Putamen (tissue), 1 donor: ENCODE results near the gene DSEL.
A peak's percentile ranks its signal among the peaks of the same experiment; 100 is the strongest.

Experiments used
- DNase-seq: peaks from one replicate; pipeline ENCODE4 v3.0.0-alpha.2; 2016; ENCODE audit warnings: low spot score

DSEL gene

GRCh38 chr18:67500522-67501205, 15.9 kb downstream of the DSEL start:
- DNase-seq: no peak

- DNase-seq: no peak
Measured at GRCh38 chr18:67496469-67496868, 20.1 kb downstream of the DSEL start.

- DNase-seq: no peak
Measured at GRCh38 chr18:67486534-67486933, 30.0 kb downstream of the DSEL start.

GRCh38 chr18:67485655-67486054, 30.9 kb downstream of the DSEL start:
- DNase-seq: no peak

- no peak for DNase-seq
Measured at GRCh38 chr18:67484458-67484857, 32.1 kb downstream of the DSEL start.

GRCh38 chr18:67483952-67484351, 32.6 kb downstream of the DSEL start:
- no peak for DNase-seq

GRCh38 chr18:67483237-67483636, 33.3 kb downstream of the DSEL start:
- DNase-seq: peak; percentile 25

- DNase-seq: no peak
Measured at GRCh38 chr18:67478249-67478648, 38.3 kb downstream of the DSEL start.

GRCh38 chr18:67477522-67477921, 39.0 kb downstream of the DSEL start:
- DNase-seq: no peak

- no peak for DNase-seq
Measured at GRCh38 chr18:67476585-67476984, 39.9 kb downstream of the DSEL start.

- DNase-seq: no peak
Measured at GRCh38 chr18:67475673-67476072, 40.8 kb downstream of the DSEL start.

- DNase-seq: no peak
Measured at GRCh38 chr18:67468038-67468437, 48.5 kb downstream of the DSEL start.

- DNase-seq: no peak
Measured at GRCh38 chr18:67467188-67467587, 49.3 kb downstream of the DSEL start.

GRCh38 chr18:67464499-67464898, 52.0 kb downstream of the DSEL start:
- no peak for DNase-seq

GRCh38 chr18:67463829-67464228, 52.7 kb downstream of the DSEL start:
- no peak for DNase-seq

- no peak for DNase-seq
Measured at GRCh38 chr18:67456711-67457110, 59.8 kb downstream of the DSEL start.
